Lower lobe of right lung (tissue), 2 donors: Measurements from ENCODE around the gene CDKN1C. TPM values are rescaled to one million over a fixed set of nuclear protein-coding genes. Genes with fewer than 3 reads are reported as not detected.

Experiments
- ATAC-seq, 2 donors: fragments of 200-7000 bp; cut with Tn5 transposase; one replicate each; pipeline ENCODE4 v1.9.1; 2020 to 2022; ENCODE audit warnings: mild to moderate bottlenecking in 2 of 2, moderate library complexity in 2 of 2
- DNase-seq: peaks from one replicate; pipeline ENCODE4 v3.0.0-alpha.2; 2020
- H3K27ac ChIP-seq: fragments of 200-600 bp; one replicate; pipeline ENCODE4 v1.8.0; 2022
- H3K27me3 ChIP-seq: fragments of 200-600 bp; one replicate; pipeline ENCODE4 v1.8.0; 2022; ENCODE audit warnings: low read depth
- H3K36me3 ChIP-seq: fragments of 200-600 bp; one replicate; pipeline ENCODE4 v1.8.0; 2022; ENCODE audit warnings: mild to moderate bottlenecking
- H3K4me1 ChIP-seq: fragments of 200-600 bp; one replicate; pipeline ENCODE4 v1.8.0; 2022
- H3K4me3 ChIP-seq: fragments of 200-600 bp; one replicate; pipeline ENCODE4 v1.8.0; 2022; ENCODE audit warnings: mild to moderate bottlenecking
- H3K9me3 ChIP-seq: fragments of 200-600 bp; one replicate; pipeline ENCODE4 v1.8.0; 2022
- CTCF ChIP-seq: fragments of 200-600 bp; IDR thresholded peaks from one replicate; pipeline ENCODE4 v1.8.0; 2022; ENCODE audit warnings: antibody characterized with exemption, mild to moderate bottlenecking
- intact Hi-C: fragments of 100-400 bp; cut with DNase I; formaldehyde crosslinking; loops from one replicate; pipeline ENCODE4 v1.11.0; 2022
- total RNA-seq: library from RNA; stranded (reverse); fragmentation: NEBNext Ultra II Directional; extraction: Animal tissue kit (Norgen Biotek cat#: 25700); gene quantifications from one replicate; pipeline ENCODE4 v1.2.1, GENCODE V29; 2021
- donor health status: DM: no; HTN: yes; CAD: no; lungs with severe emphysema.

Gene CDKN1C
- total RNA-seq, 1 donor from 2014 or later = 39.5 TPM

GRCh38 chr11:2855162-2855561 lies 30.4 kb downstream of the CDKN1C start:
- H3K27me3 ChIP-seq = no peaks in the 10 kb centered on the region
- DNase-seq = no peak
- no peak for TF ChIP-seq CTCF
- no peaks in the 10 kb centered on the region for H3K9me3 ChIP-seq
- no peak for ATAC-seq
- H3K4me1 ChIP-seq = no peaks in the 10 kb centered on the region
- H3K27ac ChIP-seq = no peak overlapping the region
- H3K4me3 ChIP-seq = no peak overlapping the region
- intact Hi-C loops = no loop called here
- no peaks in the 10 kb centered on the region for H3K36me3 ChIP-seq

- no peaks in the 10 kb centered on the region for H3K36me3 ChIP-seq
- no peak for TF ChIP-seq CTCF
- no peak for ATAC-seq
- H3K27ac ChIP-seq = no peak overlapping the region
- no peaks in the 10 kb centered on the region for H3K4me1 ChIP-seq
- intact Hi-C loops = no loop called here
- H3K9me3 ChIP-seq = no peaks in the 10 kb centered on the region
- H3K27me3 ChIP-seq = no peaks in the 10 kb centered on the region
- no peak overlapping the region for H3K4me3 ChIP-seq
- DNase-seq = no peak
Measured at GRCh38 chr11:2853997-2854560, 31.5 kb downstream of the CDKN1C start.

- H3K27me3 ChIP-seq = no peaks in the 10 kb centered on the region
- H3K4me1 ChIP-seq = no peaks in the 10 kb centered on the region
- no peak for DNase-seq
- no peaks in the 10 kb centered on the region for H3K36me3 ChIP-seq
- intact Hi-C loops = no loop called here
- H3K27ac ChIP-seq = no peak overlapping the region
- TF ChIP-seq CTCF = no peak
- H3K9me3 ChIP-seq = no peaks in the 10 kb centered on the region
- no peak for ATAC-seq
- no peak overlapping the region for H3K4me3 ChIP-seq
Measured at GRCh38 chr11:2853401-2853800, 32.2 kb downstream of the CDKN1C start.

- no peaks in the 10 kb centered on the region for H3K27me3 ChIP-seq
- H3K4me3 ChIP-seq = no peak overlapping the region
- intact Hi-C loops = no loop called here
- no peak overlapping the region for H3K27ac ChIP-seq
- DNase-seq (no peak), ATAC-seq (no peak)
- no peaks in the 10 kb centered on the region for H3K9me3 ChIP-seq
- no peaks in the 10 kb centered on the region for H3K36me3 ChIP-seq
- TF ChIP-seq CTCF = no peak
- H3K4me1 ChIP-seq = no peaks in the 10 kb centered on the region
Measured at GRCh38 chr11:2849994-2850770, 35.4 kb downstream of the CDKN1C start.

- Histone ChIP-seq H3K27ac (no peak overlapping the region), H3K27me3 (no peaks in the 10 kb centered on the region), H3K4me1 (no peaks in the 10 kb centered on the region), H3K4me3 (no peak overlapping the region), H3K36me3 (no peaks in the 10 kb centered on the region), H3K9me3 (no peaks in the 10 kb centered on the region)
- TF ChIP-seq CTCF = no peak
- intact Hi-C loops = no loop called here
- DNase-seq (no peak), ATAC-seq (no peak)
Measured at GRCh38 chr11:2848497-2848896, 37.1 kb downstream of the CDKN1C start.
